Type B pancreatic cell (in vitro differentiated cells): ENCODE measurements around the gene PARPBP. TPM values are rescaled to one million over a fixed set of nuclear protein-coding genes. Genes with fewer than 3 reads are reported as not detected.
"Not testable (repeated sequence)": the region's sequence is repeated elsewhere in the genome, so short reads cannot be mapped to it uniquely, and the experiment has no call there.

Experiments
- DNase-seq: peaks from one replicate; pipeline ENCODE4 v3.0.0; 2021; ENCODE audit warnings: mixed read lengths; ENCODE audit not compliant: unreplicated experiment; ENCODE audit errors: extremely low spot score
- H3K27ac Mint-ChIP-seq: 2 replicates; pipeline ENCODE4 v1.8.0; 2021; ENCODE audit warnings: mild to moderate bottlenecking, mixed read lengths
- H3K27me3 Mint-ChIP-seq: 2 replicates; pipeline ENCODE4 v1.8.0; 2021; ENCODE audit warnings: mixed read lengths
- H3K36me3 Mint-ChIP-seq: 2 replicates; pipeline ENCODE4 v1.8.0; 2021; ENCODE audit warnings: mixed read lengths
- H3K4me1 Mint-ChIP-seq: one replicate; pipeline ENCODE4 v1.8.0; 2021; ENCODE audit warnings: mixed read lengths; ENCODE audit not compliant: unreplicated experiment
- H3K4me3 Mint-ChIP-seq: 2 replicates; pipeline ENCODE4 v1.8.0; 2021; ENCODE audit warnings: mild to moderate bottlenecking, mixed read lengths
- H3K9me3 Mint-ChIP-seq: 2 replicates; pipeline ENCODE4 v1.8.0; 2021; ENCODE audit warnings: mixed read lengths
- CTCF ChIP-seq: fragments of 200-600 bp; sonication (generic); conservative IDR thresholded peaks from 2 replicates; pipeline ENCODE4 v1.5.0; 2021; ENCODE audit warnings: antibody characterized with exemption, mild to moderate bottlenecking
- total RNA-seq: library from RNA; stranded (reverse); gene quantifications from 2 replicates; pipeline ENCODE4 v1.2.1, GENCODE V29; 2021; ENCODE audit warnings: low replicate concordance

The PARPBP gene
- total RNA-seq, 1 donor from 2014 or later = 19.0 TPM

GRCh38 chr12:102144221-102144620 lies 24.2 kb downstream of the PARPBP start:
- Mint-ChIP-seq H3K36me3 (peaks cover 23% of the 10 kb centered on the region), H3K27ac (no peak overlapping the region)

GRCh38 chr12:102147062-102147587 lies 27.1 kb downstream of the PARPBP start:
- not testable (repeated sequence) for DNase-seq, H3K4me3 Mint-ChIP-seq, H3K9me3 Mint-ChIP-seq, H3K27me3 Mint-ChIP-seq, H3K27ac Mint-ChIP-seq, H3K4me1 Mint-ChIP-seq, H3K36me3 Mint-ChIP-seq

More at GRCh38 chr12:102144221-102144620, 24.2 kb downstream of the PARPBP start:
- no peak overlapping the region for H3K4me3 Mint-ChIP-seq
- no peaks in the 10 kb centered on the region for H3K27me3 Mint-ChIP-seq
- TF ChIP-seq CTCF = no peak
- peaks cover 6% of the 10 kb centered on the region for H3K9me3 Mint-ChIP-seq
- DNase-seq = no peak
- no peaks in the 10 kb centered on the region for H3K4me1 Mint-ChIP-seq

GRCh38 chr12:102155206-102155605 lies 35.2 kb downstream of the PARPBP start:
- not testable (repeated sequence) for H3K27ac Mint-ChIP-seq, H3K4me1 Mint-ChIP-seq, H3K27me3 Mint-ChIP-seq, H3K9me3 Mint-ChIP-seq, DNase-seq, H3K4me3 Mint-ChIP-seq
- H3K36me3 Mint-ChIP-seq = peaks cover 19% of the 10 kb centered on the region

GRCh38 chr12:102163383-102163782 lies 43.4 kb downstream of the PARPBP start:
- H3K4me3 Mint-ChIP-seq = no peak overlapping the region
- DNase-seq = no peak
- H3K9me3 Mint-ChIP-seq = no peaks in the 10 kb centered on the region
- no peaks in the 10 kb centered on the region for H3K4me1 Mint-ChIP-seq
- no peaks in the 10 kb centered on the region for H3K27me3 Mint-ChIP-seq
- H3K36me3 Mint-ChIP-seq = no peaks in the 10 kb centered on the region
- no peak for TF ChIP-seq CTCF
- no peak overlapping the region for H3K27ac Mint-ChIP-seq

GRCh38 chr12:102167821-102168604 lies 48.0 kb downstream of the PARPBP start:
- H3K36me3 Mint-ChIP-seq = no peaks in the 10 kb centered on the region
- no peaks in the 10 kb centered on the region for H3K9me3 Mint-ChIP-seq
- no peak overlapping the region for H3K27ac Mint-ChIP-seq
- no peak overlapping the region for H3K4me3 Mint-ChIP-seq
- peaks cover 5% of the 10 kb centered on the region for H3K4me1 Mint-ChIP-seq
- no peak for TF ChIP-seq CTCF
- no peak for DNase-seq
- no peaks in the 10 kb centered on the region for H3K27me3 Mint-ChIP-seq

GRCh38 chr12:102169922-102170621 lies 50.1 kb downstream of the PARPBP start:
- Mint-ChIP-seq H3K4me3 (no peak overlapping the region), H3K4me1 (peaks cover 5% of the 10 kb centered on the region), H3K27ac (no peak overlapping the region), H3K27me3 (no peaks in the 10 kb centered on the region), H3K36me3 (no peaks in the 10 kb centered on the region), H3K9me3 (no peaks in the 10 kb centered on the region)
- peak; percentile 75 for TF ChIP-seq CTCF
- DNase-seq = no peak
